GM12878 (cell line): ENCODE measurements around the gene CLEC17A. TPM values are rescaled to one million over a fixed set of nuclear protein-coding genes. Genes with fewer than 3 reads are reported as not detected.

Source experiments
- ATAC-seq: fragments of 200-7000 bp; cut with Tn5 transposase; 3 replicates; pipeline ENCODE4 v1.9.1; 2020; ENCODE audit warnings: mild to moderate bottlenecking, moderate library complexity
- BruUV-seq: library from RNA; stranded (reverse); fragments of 400-500 nt; replicated peaks from 2 replicates; lab custom pipeline; 2021; lab: Mats Ljungman, UMichigan
- CTCF ChIA-PET: fragments of 300-600 bp; sonication (Branson Sonifier 250); formaldehyde crosslinking; extraction: SDS; loops from one replicate; lab custom pipeline; 2021; ENCODE audit warnings: inconsistent platforms; lab: Yijun Ruan, JAX
- POLR2A ChIA-PET: fragments of 350-600 bp; formaldehyde crosslinking; extraction: SDS; loops from one replicate; lab custom pipeline; 2021; ENCODE audit warnings: inconsistent platforms; lab: Charles Lee
- RAD21 ChIA-PET: fragments of 300-600 bp; sonication (Branson Sonifier 250); formaldehyde crosslinking; loops from one replicate; lab custom pipeline; 2023; ENCODE audit warnings: antibody characterized with exemption; ENCODE audit not compliant: unreplicated experiment; lab: Charles Lee
- SMC1A ChIA-PET: fragments of 300-600 bp; sonication (Branson Sonifier 250); formaldehyde crosslinking; loops from one replicate; lab custom pipeline; 2023; ENCODE audit not compliant: unreplicated experiment, uncharacterized antibody; lab: Charles Lee
- DNase-seq: peaks from one replicate; pipeline ENCODE4 v3.0.0-alpha.2; 2011; ENCODE audit warnings: low read depth, low spot score
- FAIRE-seq: peaks from 3 replicates; lab custom pipeline; 2011; peaks lifted over from hg19 to GRCh38; lab: Jason Lieb, UNC
- H2AFZ ChIP-seq: 2 replicates; pipeline ENCODE4 v1.6.0; 2011; ENCODE audit warnings: low read depth, low read length, control low read depth; ENCODE audit not compliant: control insufficient read depth
- H3K27ac ChIP-seq: 2 replicates; pipeline ENCODE4 v1.5.1; 2011; ENCODE audit warnings: control low read depth; ENCODE audit not compliant: control insufficient read depth, insufficient read depth
- H3K27me3 ChIP-seq, 2 experiments: replicated peaks in 1 of 2; 2 replicates each; pipeline versions ENCODE4 v1.6.0 to v1.6.1; 2011; ENCODE audit warnings: low read length in 1 of 2; ENCODE audit not compliant: control insufficient read depth in 2 of 2, insufficient read depth in 2 of 2
- H3K36me3 ChIP-seq, 2 experiments: 2 replicates each; pipeline ENCODE4 v1.5.1; 2011; ENCODE audit warnings: low read length in 1 of 2; ENCODE audit not compliant: control insufficient read depth in 2 of 2, insufficient read depth in 2 of 2
- H3K4me1 ChIP-seq: 2 replicates; pipeline ENCODE4 v1.6.1; 2011; ENCODE audit warnings: mild to moderate bottlenecking, low read length, moderate library complexity, mixed read lengths; ENCODE audit not compliant: control insufficient read depth, insufficient read depth
- H3K4me2 ChIP-seq: 2 replicates; pipeline ENCODE4 v1.6.0; 2011; ENCODE audit warnings: control low read depth; ENCODE audit not compliant: control insufficient read depth, insufficient read depth
- H3K4me3 ChIP-seq: fragments of 200-600 bp; sonication (generic); 2 replicates; pipeline ENCODE4 v1.5.1; 2016
- H3K79me2 ChIP-seq: 2 replicates; pipeline ENCODE4 v1.6.0; 2011; ENCODE audit warnings: low read length; ENCODE audit not compliant: control insufficient read depth, insufficient read depth
- H3K9ac ChIP-seq: 2 replicates; pipeline ENCODE4 v1.8.0; 2011; ENCODE audit warnings: low read length, control low read depth, mixed read lengths; ENCODE audit not compliant: control insufficient read depth, insufficient read depth
- H3K9me3 ChIP-seq: replicated peaks from 3 replicates; pipeline ENCODE4 v1.5.1; 2011; ENCODE audit warnings: mild to moderate bottlenecking, low read length; ENCODE audit not compliant: control insufficient read depth, insufficient read depth
- H4K20me1 ChIP-seq: 2 replicates; pipeline ENCODE4 v1.6.0; 2011; ENCODE audit not compliant: control insufficient read depth, insufficient read depth
- CHD1 ChIP-seq: IDR thresholded peaks from 2 replicates; pipeline ENCODE4 v1.6.1; 2012; ENCODE audit warnings: low read depth, low read length, improper control_type of control experiment
- FOXK2 ChIP-seq: fragments of 450-650 bp; IDR thresholded peaks from 2 replicates; pipeline ENCODE4 v1.6.1; 2017; ENCODE audit warnings: mild to moderate bottlenecking, moderate library complexity
- POLR2A ChIP-seq: IDR thresholded peaks from 2 replicates; pipeline ENCODE4 v1.6.1; 2011; ENCODE audit warnings: low read depth, mild to moderate bottlenecking, low read length
- POLR2AphosphoS5 ChIP-seq: IDR thresholded peaks from 2 replicates; pipeline ENCODE4 v1.6.1; 2011; ENCODE audit warnings: mild to moderate bottlenecking, low read length, inconsistent platforms
- TBL1XR1 ChIP-seq: IDR thresholded peaks from 2 replicates; pipeline ENCODE4 v1.6.1; 2012; ENCODE audit warnings: low read depth, low read length, improper control_type of control experiment
- WRNIP1 ChIP-seq: IDR thresholded peaks from 2 replicates; pipeline ENCODE4 v1.6.1; 2011; ENCODE audit warnings: low read depth, low read length, improper control_type of control experiment, borderline replicate concordance
- YY1 ChIP-seq: IDR thresholded peaks from 2 replicates; pipeline ENCODE4 v1.6.1; 2011; ENCODE audit warnings: low read depth, mild to moderate bottlenecking, low read length
- WGBS: methylation state at CpG from one replicate; pipeline ENCODE4 v1.1.6; 2016; ENCODE audit warnings: low lambda C conversion rate; ENCODE audit not compliant: insufficient replicate concordance, insufficient coverage; ENCODE audit errors: missing lambda C conversion rate; 5-methylcytosine and 5-hydroxymethylcytosine counted together
- in situ Hi-C: fragments of 300-500 bp; cut with MboI; formaldehyde crosslinking; loops from 9 replicates; pipeline ENCODE4 v1.14.3; 2018; ENCODE audit warnings: mixed read lengths
- intact Hi-C: fragments of 100-400 bp; cut with micrococcal nuclease; formaldehyde crosslinking; loops from one replicate; pipeline ENCODE4 v1.14.2; 2022; ENCODE audit not compliant: unreplicated experiment
- polyA plus RNA-seq, 11 experiments: library from polyadenylated mRNA; depleted of rRNA in 4 of 11; unstranded in 6 of 11; stranded (reverse) in 5 of 11; fragments of >200 nt; fragmentation: Nextera tagmentation in 4 of 11; fragmentation: Illumina TruSeq in 1 of 11; extraction: Ambion mirVana in 4 of 11; extraction: Trizol in 1 of 11; gene quantifications; 1 replicate in 1 of 11; 2 replicates in 10 of 11; pipeline versions ENCODE4 v1.2.1 to v1.2.3, GENCODE V29; 2011 to 2016; ENCODE audit warnings: inconsistent platforms in 2 of 11, missing spikeins in 2 of 11, low read depth in 1 of 11
- total RNA-seq, 4 experiments: library from RNA; depleted of rRNA in 3 of 4; stranded (reverse); fragments of >200 nt in 3 of 4; fragmentation: Illumina TruSeq in 1 of 4; extraction: Trizol in 1 of 4; gene quantifications; 2 replicates each; pipeline versions ENCODE4 v1.2.1 to v1.2.3, GENCODE V29; 2013 to 2021
- TF ChIP-seq, protein P1 (sequence below): fragments of 450-650 bp; IDR thresholded peaks from 2 replicates; pipeline ENCODE4 v1.6.1; 2016; ENCODE audit warnings: mild to moderate bottlenecking
- TF ChIP-seq, protein P2 (sequence below): fragments of 450-650 bp; formaldehyde crosslinking; IDR thresholded peaks from 2 replicates; pipeline ENCODE4 v1.5.0; 2022; ENCODE audit warnings: mild to moderate bottlenecking, missing genetic modification characterization
- TF ChIP-seq, protein P3 (sequence below): fragments of 150-350 bp; IDR thresholded peaks from 2 replicates; pipeline ENCODE4 v1.6.1; 2016; ENCODE audit warnings: low read depth, low read length

Gene CLEC17A
- total and polyA plus RNA-seq, 10 of the 15 experiments (the other 5 are each of a cell fraction or from before 2014, with no cell fraction given), result 12.9 to 131 (median 97.3) TPM

DNA sequence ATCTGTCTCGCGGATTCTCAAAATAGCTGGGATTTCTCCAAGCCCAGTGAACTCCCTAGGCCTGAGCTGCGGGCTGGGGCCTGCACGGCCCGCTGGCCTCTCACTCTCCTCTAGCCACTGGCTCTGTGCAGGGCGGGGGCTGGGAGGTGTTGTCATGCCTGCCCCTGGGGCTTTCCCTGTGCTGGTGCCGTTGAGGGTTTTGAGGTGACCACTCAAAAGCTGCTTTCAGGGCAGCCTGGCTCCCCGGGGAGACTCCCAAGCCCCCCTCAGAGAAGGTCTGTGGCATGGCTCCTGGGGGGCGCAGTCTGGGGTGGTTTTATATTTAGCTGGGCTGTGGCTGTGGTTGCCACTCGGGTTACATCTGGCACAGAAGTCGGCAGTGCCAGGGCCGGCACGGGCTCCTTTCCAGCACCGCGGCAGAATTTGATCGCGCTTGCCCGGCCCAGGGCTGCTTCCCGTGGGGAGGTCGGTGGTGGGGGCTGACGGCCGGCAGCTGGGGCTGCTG lies 21.0 kb upstream of the CLEC17A start (continued):
- TF ChIP-seq, protein P1, sequence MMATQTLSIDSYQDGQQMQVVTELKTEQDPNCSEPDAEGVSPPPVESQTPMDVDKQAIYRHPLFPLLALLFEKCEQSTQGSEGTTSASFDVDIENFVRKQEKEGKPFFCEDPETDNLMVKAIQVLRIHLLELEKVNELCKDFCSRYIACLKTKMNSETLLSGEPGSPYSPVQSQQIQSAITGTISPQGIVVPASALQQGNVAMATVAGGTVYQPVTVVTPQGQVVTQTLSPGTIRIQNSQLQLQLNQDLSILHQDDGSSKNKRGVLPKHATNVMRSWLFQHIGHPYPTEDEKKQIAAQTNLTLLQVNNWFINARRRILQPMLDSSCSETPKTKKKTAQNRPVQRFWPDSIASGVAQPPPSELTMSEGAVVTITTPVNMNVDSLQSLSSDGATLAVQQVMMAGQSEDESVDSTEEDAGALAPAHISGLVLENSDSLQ, result no peak

DNA sequence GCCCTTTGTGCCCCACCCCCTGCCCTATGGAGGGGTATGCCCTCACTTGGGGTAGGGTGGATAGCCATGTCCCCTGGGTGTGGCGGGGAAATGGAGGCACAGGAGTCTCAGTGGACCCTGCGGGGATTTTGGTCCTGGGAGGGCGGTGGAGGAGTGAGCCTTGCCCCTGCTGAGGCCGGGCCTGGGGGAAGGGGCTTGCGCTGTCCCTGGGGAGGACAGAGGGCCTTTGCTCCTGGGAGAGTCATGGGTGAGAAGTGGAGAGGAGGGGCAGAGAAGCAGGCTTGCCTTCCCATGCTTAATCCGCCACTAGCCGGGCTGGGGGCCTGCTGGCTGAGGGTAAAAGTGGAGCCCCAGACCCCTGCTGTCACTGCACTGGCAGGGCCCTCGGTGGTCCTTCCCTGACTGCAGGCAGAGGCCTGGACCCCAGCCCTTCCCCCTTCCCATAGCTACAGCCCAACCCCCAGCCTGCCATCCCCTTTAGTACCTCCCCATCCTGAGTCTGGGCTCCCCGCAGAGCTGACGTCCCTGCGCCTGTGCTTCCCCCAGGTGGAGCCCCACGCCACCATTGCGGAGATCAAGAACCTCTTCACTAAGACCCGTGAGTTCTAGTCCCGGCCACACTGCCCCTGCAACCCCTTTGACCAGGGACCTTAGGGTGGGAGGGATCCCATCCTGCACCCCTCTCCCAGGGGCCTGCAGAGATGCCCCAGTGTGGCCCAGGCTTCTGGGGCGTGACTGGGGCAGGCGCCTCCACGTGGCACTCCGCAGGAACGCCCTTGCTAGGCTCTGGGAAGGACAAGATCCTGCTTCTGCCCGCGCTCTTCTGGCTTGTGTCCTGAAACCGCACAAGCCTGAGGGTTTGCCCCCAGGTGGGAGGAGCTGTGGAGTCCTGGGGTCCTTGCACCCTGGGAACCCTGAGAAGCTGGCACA lies 20.0 kb upstream of the CLEC17A start:
- ChIA-PET POLR2A (interaction anchor here (0.5 kb wide), 1 partner anchor 1571 kb away, joined by 4 read pairs; no protein-coding TSS in a partner anchor), RAD21 (interaction anchor here (1.3 kb wide), 1 partner anchor 124 kb away, joined by 5 read pairs; no protein-coding TSS in a partner anchor), CTCF (interaction anchor here (0.5 to 2.0 kb wide), 3 partner anchors 11 to 295 kb away, joined by 3 to 6 read pairs (median 5); no protein-coding TSS in a partner anchor), SMC1A (no interaction called here)
- H3K79me2 ChIP-seq, result no peaks in the 10 kb centered on the region; the same call in 1 of the 2 replicates
- no peak for ATAC-seq
- in situ Hi-C loops, result no loop called here
- no peak overlapping the region for H3K4me2 ChIP-seq
- no peak for DNase-seq
- no peak overlapping the region for H3K9ac ChIP-seq
- peaks cover 7% of the 10 kb centered on the region for H3K4me1 ChIP-seq
- H3K27ac ChIP-seq, result no peak overlapping the region
- H4K20me1 ChIP-seq, result no peaks in the 10 kb centered on the region
- no TSS peak for BruUV-seq
- H3K27me3 ChIP-seq, result no peaks in the 10 kb centered on the region
- no peaks in the 10 kb centered on the region for H3K9me3 ChIP-seq
- H3K36me3 ChIP-seq, result peaks cover 0 to 12% of the 10 kb centered on the region in 2 experiments; a peak in 3 of 4 replicates
- no peak overlapping the region for H3K4me3 ChIP-seq
- WGBS, result 96% methylated on average over 23 of the region's 23 CpGs
- FAIRE-seq, result no peak
- no peak overlapping the region for H2AFZ ChIP-seq
- intact Hi-C loops, result no loop called here
- TF ChIP-seq TBL1XR1 (no peak), YY1 (no peak), POLR2A (no peak), CHD1 (no peak), POLR2AphosphoS5 (no peak), WRNIP1 (no peak), FOXK2 (no peak)
- TF ChIP-seq, protein P2, sequence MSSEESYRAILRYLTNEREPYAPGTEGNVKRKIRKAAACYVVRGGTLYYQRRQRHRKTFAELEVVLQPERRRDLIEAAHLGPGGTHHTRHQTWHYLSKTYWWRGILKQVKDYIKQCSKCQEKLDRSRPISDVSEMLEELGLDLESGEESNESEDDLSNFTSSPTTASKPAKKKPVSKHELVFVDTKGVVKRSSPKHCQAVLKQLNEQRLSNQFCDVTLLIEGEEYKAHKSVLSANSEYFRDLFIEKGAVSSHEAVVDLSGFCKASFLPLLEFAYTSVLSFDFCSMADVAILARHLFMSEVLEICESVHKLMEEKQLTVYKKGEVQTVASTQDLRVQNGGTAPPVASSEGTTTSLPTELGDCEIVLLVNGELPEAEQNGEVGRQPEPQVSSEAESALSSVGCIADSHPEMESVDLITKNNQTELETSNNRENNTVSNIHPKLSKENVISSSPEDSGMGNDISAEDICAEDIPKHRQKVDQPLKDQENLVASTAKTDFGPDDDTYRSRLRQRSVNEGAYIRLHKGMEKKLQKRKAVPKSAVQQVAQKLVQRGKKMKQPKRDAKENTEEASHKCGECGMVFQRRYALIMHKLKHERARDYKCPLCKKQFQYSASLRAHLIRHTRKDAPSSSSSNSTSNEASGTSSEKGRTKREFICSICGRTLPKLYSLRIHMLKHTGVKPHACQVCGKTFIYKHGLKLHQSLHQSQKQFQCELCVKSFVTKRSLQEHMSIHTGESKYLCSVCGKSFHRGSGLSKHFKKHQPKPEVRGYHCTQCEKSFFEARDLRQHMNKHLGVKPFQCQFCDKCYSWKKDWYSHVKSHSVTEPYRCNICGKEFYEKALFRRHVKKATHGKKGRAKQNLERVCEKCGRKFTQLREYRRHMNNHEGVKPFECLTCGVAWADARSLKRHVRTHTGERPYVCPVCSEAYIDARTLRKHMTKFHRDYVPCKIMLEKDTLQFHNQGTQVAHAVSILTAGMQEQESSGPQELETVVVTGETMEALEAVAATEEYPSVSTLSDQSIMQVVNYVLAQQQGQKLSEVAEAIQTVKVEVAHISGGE, result no peak
- TF ChIP-seq, protein P3, sequence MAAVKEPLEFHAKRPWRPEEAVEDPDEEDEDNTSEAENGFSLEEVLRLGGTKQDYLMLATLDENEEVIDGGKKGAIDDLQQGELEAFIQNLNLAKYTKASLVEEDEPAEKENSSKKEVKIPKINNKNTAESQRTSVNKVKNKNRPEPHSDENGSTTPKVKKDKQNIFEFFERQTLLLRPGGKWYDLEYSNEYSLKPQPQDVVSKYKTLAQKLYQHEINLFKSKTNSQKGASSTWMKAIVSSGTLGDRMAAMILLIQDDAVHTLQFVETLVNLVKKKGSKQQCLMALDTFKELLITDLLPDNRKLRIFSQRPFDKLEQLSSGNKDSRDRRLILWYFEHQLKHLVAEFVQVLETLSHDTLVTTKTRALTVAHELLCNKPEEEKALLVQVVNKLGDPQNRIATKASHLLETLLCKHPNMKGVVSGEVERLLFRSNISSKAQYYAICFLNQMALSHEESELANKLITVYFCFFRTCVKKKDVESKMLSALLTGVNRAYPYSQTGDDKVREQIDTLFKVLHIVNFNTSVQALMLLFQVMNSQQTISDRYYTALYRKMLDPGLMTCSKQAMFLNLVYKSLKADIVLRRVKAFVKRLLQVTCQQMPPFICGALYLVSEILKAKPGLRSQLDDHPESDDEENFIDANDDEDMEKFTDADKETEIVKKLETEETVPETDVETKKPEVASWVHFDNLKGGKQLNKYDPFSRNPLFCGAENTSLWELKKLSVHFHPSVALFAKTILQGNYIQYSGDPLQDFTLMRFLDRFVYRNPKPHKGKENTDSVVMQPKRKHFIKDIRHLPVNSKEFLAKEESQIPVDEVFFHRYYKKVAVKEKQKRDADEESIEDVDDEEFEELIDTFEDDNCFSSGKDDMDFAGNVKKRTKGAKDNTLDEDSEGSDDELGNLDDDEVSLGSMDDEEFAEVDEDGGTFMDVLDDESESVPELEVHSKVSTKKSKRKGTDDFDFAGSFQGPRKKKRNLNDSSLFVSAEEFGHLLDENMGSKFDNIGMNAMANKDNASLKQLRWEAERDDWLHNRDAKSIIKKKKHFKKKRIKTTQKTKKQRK, result no peak
